K562 (cell line): ENCODE data around the gene FAM117A.

Experiments used
- ADNP ChIP-seq: fragments of 200-800 bp; sonication (Bioruptor generic); IDR thresholded peaks from 2 replicates; pipeline ENCODE4 v1.6.1; 2016; ENCODE audit warnings: missing genetic modification characterization, missing compliant biosample characterization
- EP300 ChIP-seq: IDR thresholded peaks from 2 replicates; pipeline ENCODE4 v1.6.1; 2012; ENCODE audit warnings: low read length, improper control_type of control experiment
- HNRNPUL1 ChIP-seq: fragments of 200-400 bp; formaldehyde crosslinking; IDR thresholded peaks from 2 replicates; pipeline ENCODE4 v1.6.1; 2017; ENCODE audit warnings: low read length
- PML ChIP-seq: IDR thresholded peaks from 2 replicates; pipeline ENCODE4 v1.6.1; 2012; ENCODE audit warnings: low read length, inconsistent platforms
- POLR2A ChIP-seq: fragments of 450-650 bp; conservative IDR thresholded peaks from 2 replicates; pipeline ENCODE4 v1.6.1; 2016
- RFX1 ChIP-seq: fragments of 450-650 bp; IDR thresholded peaks from 2 replicates; pipeline ENCODE4 v1.6.1; 2016; ENCODE audit warnings: mild to moderate bottlenecking, moderate library complexity
- SMAD2 ChIP-seq: fragments of 150-350 bp; IDR thresholded peaks from 2 replicates; pipeline ENCODE4 v1.6.1; 2014; ENCODE audit warnings: low read depth, mild to moderate bottlenecking, low read length

DNA sequence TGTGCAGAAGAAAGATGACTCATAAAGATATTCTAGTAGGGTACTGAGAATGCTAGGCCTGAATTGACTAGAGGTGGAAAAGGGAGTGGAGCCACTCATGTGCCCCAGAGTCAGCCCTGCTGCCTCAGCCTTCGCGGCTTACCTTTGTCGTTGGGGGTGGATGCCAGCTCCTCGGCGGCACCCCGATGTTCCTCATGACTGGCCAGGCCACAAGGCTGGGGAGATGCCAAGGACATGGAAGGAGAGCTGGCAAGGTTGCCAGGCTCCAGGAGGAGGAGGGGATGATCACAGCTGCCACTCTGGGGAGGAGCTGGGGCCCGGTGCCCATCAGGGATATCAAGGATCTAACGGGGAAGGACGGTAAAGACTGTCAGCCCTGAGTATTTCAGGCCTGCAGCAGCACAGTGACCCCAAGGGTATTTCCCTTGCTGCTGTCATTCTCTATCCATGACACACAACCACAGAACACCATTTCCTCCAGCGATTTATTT, 46.5 kb downstream of the FAM117A start:
- TF ChIP-seq RFX1 (no peak), PML (no peak), EP300 (no peak), POLR2A (no peak), SMAD2 (no peak), HNRNPUL1 (no peak), ADNP (tag) (no peak)
